ENCODE measurements around the gene HPSE2. TPM values are rescaled to one million over a fixed set of nuclear protein-coding genes. Genes with fewer than 3 reads are reported as not detected.
A peak's percentile ranks its signal among the peaks of the same experiment; 100 is the strongest.

Gene HPSE2
- total and polyA plus RNA-seq, 8 donors = 0.58 to 15.8 (median 2.0) TPM

- H3K4me3 ChIP-seq = no peak overlapping the region
- no peaks in the 10 kb centered on the region for H3K36me3 ChIP-seq
- no peaks in the 10 kb centered on the region for H3K4me1 ChIP-seq
- TF ChIP-seq CTCF (IDR thresholded peaks at IDR 0.05) (no peak), POLR2A (IDR thresholded peaks at IDR 0.05) (no peak), EP300 (IDR thresholded peaks at IDR 0.05) (no peak), POLR2AphosphoS5 (IDR thresholded peaks at IDR 0.05) (no peak)
- no peaks in the 10 kb centered on the region for H3K27me3 ChIP-seq
- no peak for DNase-seq
- H3K27ac ChIP-seq = no peak overlapping the region
- 67 to 74% (median 69%) methylated on average over 2 of the region's 2 CpGs for WGBS, 5 donors
- intact Hi-C loops (cut with DNase I; ENCODE audit: low total_unique reads) = no loop called here
- no peaks in the 10 kb centered on the region for H3K9me3 ChIP-seq
Measured at GRCh38 chr10:98846787-98847186, 388.9 kb downstream of the HPSE2 start.

GRCh38 chr10:98833542-98833941, 402.1 kb downstream of the HPSE2 start:
- no peaks in the 10 kb centered on the region for H3K9me3 ChIP-seq
- intact Hi-C loops (cut with DNase I; ENCODE audit: low total_unique reads) = no loop called here
- whole genome bisulfite sequencing, 5 donors = 66 to 88% (median 69%) methylated on average over 1 of the region's 1 CpG
- no peak for DNase-seq
- H3K4me1 ChIP-seq = peaks cover 0 to 7% (median 0%) of the 10 kb centered on the region in 4 donors
- no peaks in the 10 kb centered on the region for H3K27me3 ChIP-seq
- no peak overlapping the region for H3K4me3 ChIP-seq
- no peaks in the 10 kb centered on the region for H3K36me3 ChIP-seq
- no peak overlapping the region for H3K27ac ChIP-seq
- TF ChIP-seq CTCF (IDR thresholded peaks at IDR 0.05) = no peak
- no peak for TF ChIP-seq POLR2A (IDR thresholded peaks at IDR 0.05)
- no peak for TF ChIP-seq POLR2AphosphoS5 (IDR thresholded peaks at IDR 0.05)
- no peak for TF ChIP-seq EP300 (IDR thresholded peaks at IDR 0.05)

- Histone ChIP-seq H3K36me3 (no peaks in the 10 kb centered on the region), H3K27me3 (no peaks in the 10 kb centered on the region), H3K9me3 (no peaks in the 10 kb centered on the region), H3K4me1 (peaks cover 0 to 7% (median 0%) of the 10 kb centered on the region in 4 donors), H3K27ac (no peak overlapping the region), H3K4me3 (no peak overlapping the region)
- TF ChIP-seq POLR2AphosphoS5 (IDR thresholded peaks at IDR 0.05) = no peak
- WGBS, 5 donors = 63 to 79% (median 71%) methylated on average over 2 of the region's 2 CpGs
- peak in 1 of 2 donors; percentile 4 for DNase-seq
- intact Hi-C loops (cut with DNase I; ENCODE audit: low total_unique reads) = no loop called here
Measured at GRCh38 chr10:98832738-98833137, 402.9 kb downstream of the HPSE2 start.

- intact Hi-C loops (cut with DNase I; ENCODE audit: low total_unique reads) = no loop called here
- H3K4me1 ChIP-seq = peaks cover 0 to 7% (median 0%) of the 10 kb centered on the region in 4 donors
- no peaks in the 10 kb centered on the region for H3K36me3 ChIP-seq
- 43 to 64% (median 61%) methylated on average over 3 of the region's 3 CpGs for WGBS, 5 donors
- TF ChIP-seq EP300 (IDR thresholded peaks at IDR 0.05) (no peak), POLR2A (IDR thresholded peaks at IDR 0.05) (no peak), POLR2AphosphoS5 (IDR thresholded peaks at IDR 0.05) (no peak), CTCF (IDR thresholded peaks at IDR 0.05) (no peak)
- H3K27ac ChIP-seq = no peak overlapping the region
- no peaks in the 10 kb centered on the region for H3K9me3 ChIP-seq
- no peaks in the 10 kb centered on the region for H3K27me3 ChIP-seq
- no peak for DNase-seq
- no peak overlapping the region for H3K4me3 ChIP-seq
Measured at GRCh38 chr10:98832196-98832595, 403.5 kb downstream of the HPSE2 start.

- Histone ChIP-seq H3K4me1 (peaks cover 0 to 7% (median 0%) of the 10 kb centered on the region in 4 donors), H3K9me3 (no peaks in the 10 kb centered on the region), H3K36me3 (no peaks in the 10 kb centered on the region), H3K4me3 (no peak overlapping the region), H3K27ac (no peak overlapping the region), H3K27me3 (no peaks in the 10 kb centered on the region)
- 59 to 90% (median 75%) methylated on average over 1 of the region's 1 CpG for WGBS, 5 donors
- intact Hi-C loops (cut with DNase I; ENCODE audit: low total_unique reads) = no loop called here
- no peak for DNase-seq
- TF ChIP-seq EP300 (IDR thresholded peaks at IDR 0.05) (no peak), POLR2AphosphoS5 (IDR thresholded peaks at IDR 0.05) (no peak), CTCF (IDR thresholded peaks at IDR 0.05) (no peak), POLR2A (IDR thresholded peaks at IDR 0.05) (no peak)
Measured at GRCh38 chr10:98831391-98831790, 404.3 kb downstream of the HPSE2 start.
